Kidney (tissue), 14 donors: Measurements from ENCODE around the gene UBE2F. TPM values are rescaled to one million over a fixed set of nuclear protein-coding genes. Genes with fewer than 3 reads are reported as not detected.
A peak's percentile ranks its signal among the peaks of the same experiment; 100 is the strongest.
"Not testable (repeated sequence)": the region's sequence is repeated elsewhere in the genome, so short reads cannot be mapped to it uniquely, and the experiment has no call there.

ENCODE experiments used
- DNase-seq, 5 donors: peaks; one replicate each; pipeline ENCODE4 v3.0.0-alpha.2; 2013 to 2020
- FAIRE-seq: peaks from 2 replicates; lab custom pipeline; 2012; peaks lifted over from hg19 to GRCh38; lab: Jason Lieb, UNC
- H3K27ac ChIP-seq, 2 donors: one replicate each; pipeline ENCODE4 v1.7.0; 2013; ENCODE audit warnings: low read depth in 2 of 2, low read length in 2 of 2, inconsistent platforms in 1 of 2
- H3K27me3 ChIP-seq: one replicate; pipeline ENCODE4 v1.7.1; 2013; ENCODE audit warnings: low read length, inconsistent platforms; ENCODE audit not compliant: control insufficient read depth, insufficient read depth
- H3K36me3 ChIP-seq, 3 donors: one replicate each; pipeline versions ENCODE4 v1.7.0 to v1.7.1; 2013; ENCODE audit warnings: low read length in 3 of 3, control low read depth in 1 of 3, inconsistent platforms in 1 of 3; ENCODE audit not compliant: insufficient read depth in 3 of 3, control insufficient read depth in 2 of 3
- H3K4me1 ChIP-seq, 3 donors: one replicate each; pipeline versions ENCODE4 v1.7.0 to v1.7.1; 2013; ENCODE audit warnings: low read length in 3 of 3, inconsistent platforms in 1 of 3, low read depth in 1 of 3; ENCODE audit not compliant: control insufficient read depth in 2 of 3, insufficient read depth in 2 of 3
- H3K4me3 ChIP-seq, 3 donors: one replicate each; pipeline versions ENCODE4 v1.7.0 to v1.8.1; 2013; ENCODE audit warnings: low read length in 3 of 3, control low read depth in 1 of 3, inconsistent platforms in 1 of 3
- H3K9ac ChIP-seq, 3 donors: one replicate each; pipeline versions ENCODE4 v1.7.0 to v1.7.1; 2013; ENCODE audit warnings: low read length in 3 of 3, control low read depth in 1 of 3, inconsistent platforms in 1 of 3
- H3K9me3 ChIP-seq, 3 donors: one replicate each; pipeline versions ENCODE4 v1.7.0 to v1.7.1; 2013; ENCODE audit warnings: low read length in 3 of 3, control low read depth in 1 of 3, inconsistent platforms in 1 of 3; ENCODE audit not compliant: control insufficient read depth in 2 of 3, insufficient read depth in 1 of 3
- CTCF ChIP-seq: IDR thresholded peaks from 3 replicates; pipeline ENCODE4 v1.5.1; 2012; ENCODE audit warnings: mild to moderate bottlenecking, moderate library complexity, borderline replicate concordance; ENCODE audit not compliant: insufficient read depth; ENCODE audit errors: extremely low read depth
- intact Hi-C: fragments of 100-400 bp; cut with DNase I; formaldehyde crosslinking; loops from one replicate; pipeline ENCODE4 v1.11.1; 2022
- polyA plus RNA-seq: library from polyadenylated mRNA; stranded (reverse); fragments of 350-450 nt; fragmentation: Illumina TruSeq; extraction: RNeasy Lipid Tissue Mini Kit (QIAGEN cat#74804); gene quantifications from one replicate; pipeline ENCODE4 v1.2.3, GENCODE V29; 2014; ENCODE audit warnings: low read depth, low replicate concordance; ENCODE audit not compliant: insufficient read depth
- total RNA-seq: library from RNA; stranded (reverse); fragmentation: NEBNext Ultra II Directional; extraction: Animal tissue kit (Norgen Biotek cat#: 25700); gene quantifications from one replicate; pipeline ENCODE4 v1.2.1, GENCODE V29; 2021
- donor health status: control.
- donor health status: control.
- donor health status: control.
- donor health status: control.
- donor health status: control.
- donor health status: DM: yes; HTN: yes; CAD: no.
- donor health status: Normal renal cell carcinoma (clear cell type).

UBE2F gene
- total and polyA plus RNA-seq, 2 donors from 2014 or later, result 34.5 to 68.7 TPM

- no peaks in the 10 kb centered on the region for H3K27me3 ChIP-seq
- H3K36me3 ChIP-seq, result peaks cover 0 to 4% (median 0%) of the 10 kb centered on the region in 3 donors
- H3K27ac ChIP-seq, result peak overlapping the region in 1 of 2 donors; percentile 20
- H3K9ac ChIP-seq, result peak overlapping the region in 1 of 3 donors; percentile 53
- FAIRE-seq (no peak), DNase-seq (peak in 2 of 5 donors; percentile 18 to 25)
- H3K4me1 ChIP-seq, result peaks cover 0 to 16% (median 9%) of the 10 kb centered on the region in 3 donors
- no peaks in the 10 kb centered on the region for H3K9me3 ChIP-seq
- intact Hi-C loops, result no loop called here
- H3K4me3 ChIP-seq, result peak overlapping the region in 2 of 3 donors; percentile 28 to 32
- TF ChIP-seq CTCF, result no peak
Observed at GRCh38 chr2:238065071-238065846, 98.4 kb downstream of the UBE2F start.

- H3K4me1 ChIP-seq, result peaks cover 0 to 16% (median 9%) of the 10 kb centered on the region in 3 donors
- no peaks in the 10 kb centered on the region for H3K9me3 ChIP-seq
- no peak for FAIRE-seq
- no peak overlapping the region for H3K27ac ChIP-seq
- no peak overlapping the region for H3K9ac ChIP-seq
- intact Hi-C loops, result no loop called here
- H3K36me3 ChIP-seq, result peaks cover 0 to 4% (median 0%) of the 10 kb centered on the region in 3 donors
- no peak for DNase-seq
- no peak for TF ChIP-seq CTCF
- no peak overlapping the region for H3K4me3 ChIP-seq
- H3K27me3 ChIP-seq, result no peaks in the 10 kb centered on the region
Observed at GRCh38 chr2:238066218-238066617, 99.4 kb downstream of the UBE2F start.

GRCh38 chr2:238066718-238067117, 99.9 kb downstream of the UBE2F start:
- H3K27ac ChIP-seq, DNase-seq, intact Hi-C loops, H3K36me3 ChIP-seq, H3K4me3 ChIP-seq, H3K27me3 ChIP-seq, FAIRE-seq, H3K9me3 ChIP-seq, H3K9ac ChIP-seq: not testable (repeated sequence)
- peaks cover 0 to 14% (median 9%) of the 10 kb centered on the region in 3 donors for H3K4me1 ChIP-seq

GRCh38 chr2:238067939-238068338, 101.1 kb downstream of the UBE2F start:
- H3K36me3 ChIP-seq, result peaks cover 0 to 4% (median 3%) of the 10 kb centered on the region in 3 donors
- no peak for FAIRE-seq
- H3K4me3 ChIP-seq, result no peak overlapping the region
- no peak for TF ChIP-seq CTCF
- peaks cover 0 to 12% (median 9%) of the 10 kb centered on the region in 3 donors for H3K4me1 ChIP-seq
- peaks cover 0 to 2% (median 0%) of the 10 kb centered on the region in 3 donors for H3K9me3 ChIP-seq
- H3K9ac ChIP-seq, result no peak overlapping the region
- intact Hi-C loops, result no loop called here
- DNase-seq, result no peak
- no peaks in the 10 kb centered on the region for H3K27me3 ChIP-seq
- H3K27ac ChIP-seq, result no peak overlapping the region
